Umbilical cord (tissue), 2 donors: Measurements from ENCODE around the gene CRELD2. TPM values are rescaled to one million over a fixed set of nuclear protein-coding genes. Genes with fewer than 3 reads are reported as not detected.

Experiments used
- DNase-seq: peaks from one replicate; pipeline ENCODE4 v3.0.0-alpha.2; 2015; ENCODE audit warnings: low spot score
- total RNA-seq: library from RNA; depleted of rRNA; stranded (reverse); fragments of >200 nt; gene quantifications from one replicate; pipeline ENCODE4 v1.2.3, GENCODE V29; 2014; ENCODE audit warnings: low replicate concordance; ENCODE audit not compliant: insufficient read depth

CRELD2 gene, protein sequence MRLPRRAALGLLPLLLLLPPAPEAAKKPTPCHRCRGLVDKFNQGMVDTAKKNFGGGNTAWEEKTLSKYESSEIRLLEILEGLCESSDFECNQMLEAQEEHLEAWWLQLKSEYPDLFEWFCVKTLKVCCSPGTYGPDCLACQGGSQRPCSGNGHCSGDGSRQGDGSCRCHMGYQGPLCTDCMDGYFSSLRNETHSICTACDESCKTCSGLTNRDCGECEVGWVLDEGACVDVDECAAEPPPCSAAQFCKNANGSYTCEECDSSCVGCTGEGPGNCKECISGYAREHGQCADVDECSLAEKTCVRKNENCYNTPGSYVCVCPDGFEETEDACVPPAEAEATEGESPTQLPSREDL
- 23.8 TPM for total RNA-seq

- peak; percentile 98 for DNase-seq
Observed at GRCh38 chr22:49917974-49918910, at the start of gene CRELD2, which contains the start of gene ALG12. Gene CRELD2, plus strand, starts transcription at chr22:49918634. Its CDS starts 136 bp downstream, at chr22:49918770. Gene ALG12, minus strand, starts transcription at chr22:49918438. Its CDS starts 4,673 bp downstream, at chr22:49913765.

DNA sequence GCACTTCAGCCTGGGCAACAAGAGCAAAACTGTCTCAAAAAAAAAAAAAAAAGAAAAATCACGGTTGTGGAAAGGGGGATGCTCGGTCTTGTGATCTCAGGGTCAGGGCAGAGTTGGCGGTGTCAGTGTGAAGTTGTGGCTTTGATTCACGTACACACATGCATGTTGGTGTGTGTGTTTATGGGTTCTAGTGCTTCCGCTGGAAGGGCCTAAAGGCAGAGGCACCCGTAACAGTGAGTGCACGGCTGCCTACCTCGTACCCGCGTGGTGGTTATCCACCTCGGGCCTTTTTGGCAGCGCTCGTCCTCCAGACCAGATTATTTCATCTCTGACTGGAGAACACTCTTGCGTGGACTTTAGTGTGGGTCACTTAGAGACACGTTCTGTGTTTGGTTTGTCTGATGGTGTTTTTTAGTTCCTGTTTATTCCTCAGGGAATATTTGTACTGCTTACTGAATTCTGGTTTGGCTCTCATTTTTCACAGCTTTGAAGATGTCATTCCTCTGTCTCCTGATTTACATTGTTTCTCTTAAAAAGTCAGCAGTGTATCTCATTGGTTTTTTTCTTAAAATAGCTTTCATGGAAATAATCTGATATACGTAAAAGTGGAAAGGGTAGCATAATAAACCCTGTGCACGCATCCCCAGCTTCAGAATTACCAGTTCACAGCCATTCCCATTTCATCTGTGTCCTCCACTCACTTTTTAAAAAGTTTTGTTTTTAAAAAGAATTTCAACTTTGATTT, 49.2 kb upstream of the CRELD2 start:
- DNase-seq = no peak

DNA sequence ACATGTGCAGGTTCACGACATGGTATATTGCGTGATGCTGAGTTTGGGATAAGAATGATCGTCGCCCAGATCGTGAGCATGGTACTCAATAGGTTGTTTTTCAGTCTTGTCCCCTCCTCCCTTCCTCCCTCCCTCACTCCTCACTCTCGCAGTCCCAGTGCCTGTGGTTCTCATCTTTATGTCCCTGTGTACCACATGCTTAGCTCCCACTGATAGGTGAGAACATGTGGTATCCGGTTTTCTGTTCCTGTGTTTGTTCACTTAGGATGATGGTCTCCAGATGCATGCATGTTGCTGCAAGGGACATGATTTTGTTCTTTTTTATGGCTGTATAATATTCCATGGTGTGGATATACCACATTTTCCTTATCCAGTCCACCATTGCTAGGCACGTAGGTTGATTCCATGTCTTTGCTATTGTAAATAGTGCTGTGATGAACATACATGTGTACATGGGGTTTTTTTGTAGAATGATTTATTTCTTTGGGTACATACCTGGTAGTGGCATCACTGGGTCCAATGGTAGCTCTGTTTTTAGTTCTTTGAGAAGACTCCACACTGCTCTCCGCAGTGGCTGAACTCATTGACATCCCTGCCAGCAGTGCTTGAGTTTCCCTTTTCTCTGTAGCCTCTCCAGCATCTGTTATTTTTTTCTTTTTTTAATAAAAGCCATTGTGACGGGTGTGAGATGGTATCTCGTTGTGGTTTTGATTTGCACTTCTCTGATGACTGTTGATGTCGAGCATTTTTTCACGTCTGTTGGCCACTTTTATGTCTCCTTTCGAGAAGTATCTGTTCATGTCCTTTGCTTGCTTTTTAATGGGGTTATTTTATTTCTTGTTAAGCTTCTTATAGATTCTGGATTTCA, 48.4 kb upstream of the CRELD2 start:
- DNase-seq = no peak

DNA sequence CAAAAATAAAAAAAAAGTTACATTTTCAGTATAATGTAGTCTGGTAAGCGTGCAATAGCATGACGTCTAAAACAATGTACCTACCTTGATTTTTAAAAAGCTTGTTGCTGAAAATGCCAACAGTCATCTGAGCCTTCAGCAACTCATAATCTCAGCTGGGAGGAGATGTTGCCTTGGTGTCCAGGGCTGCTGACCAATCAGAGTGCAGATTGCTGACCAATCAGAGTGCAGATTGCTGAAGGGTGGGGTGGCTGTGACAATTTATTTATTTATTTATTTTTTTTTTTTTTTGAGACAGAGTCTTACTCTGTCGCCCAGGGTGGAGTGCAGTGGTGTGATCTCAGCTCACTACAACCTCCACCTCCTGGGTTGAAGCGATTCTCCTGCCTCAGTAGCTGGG, 47.0 kb upstream of the CRELD2 start:
- no peak for DNase-seq

DNA sequence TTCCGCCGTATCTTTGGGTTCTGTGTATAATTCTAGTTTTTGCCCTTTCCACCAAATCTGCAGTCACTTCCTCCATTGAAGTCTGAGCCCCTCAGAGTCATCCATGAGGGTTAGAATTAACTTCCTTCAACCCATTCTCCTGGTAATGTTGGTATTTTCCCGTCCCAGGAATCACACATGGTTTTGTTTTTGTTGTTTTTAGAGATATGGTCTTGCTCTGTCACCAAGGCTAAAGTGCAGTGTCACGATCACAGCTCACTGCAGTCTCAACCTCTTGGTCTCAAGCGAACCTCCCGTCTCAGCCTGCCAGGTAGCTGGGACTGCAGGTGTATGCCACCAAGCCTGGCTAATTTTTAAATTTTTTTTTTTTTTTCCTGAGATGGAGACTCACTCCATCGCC, 46.1 kb upstream of the CRELD2 start:
- DNase-seq = no peak

GRCh38 chr22:49873228-49873940, 45.0 kb upstream of the CRELD2 start:
- no peak for DNase-seq

- DNase-seq = no peak
Observed at GRCh38 chr22:49877642-49878041, 40.8 kb upstream of the CRELD2 start.

GRCh38 chr22:49878206-49878605, 40.2 kb upstream of the CRELD2 start:
- DNase-seq = no peak

- DNase-seq = no peak
Observed at GRCh38 chr22:49879871-49880270, 38.6 kb upstream of the CRELD2 start.

- DNase-seq = no peak
Observed at GRCh38 chr22:49880281-49880680, 38.2 kb upstream of the CRELD2 start.

DNA sequence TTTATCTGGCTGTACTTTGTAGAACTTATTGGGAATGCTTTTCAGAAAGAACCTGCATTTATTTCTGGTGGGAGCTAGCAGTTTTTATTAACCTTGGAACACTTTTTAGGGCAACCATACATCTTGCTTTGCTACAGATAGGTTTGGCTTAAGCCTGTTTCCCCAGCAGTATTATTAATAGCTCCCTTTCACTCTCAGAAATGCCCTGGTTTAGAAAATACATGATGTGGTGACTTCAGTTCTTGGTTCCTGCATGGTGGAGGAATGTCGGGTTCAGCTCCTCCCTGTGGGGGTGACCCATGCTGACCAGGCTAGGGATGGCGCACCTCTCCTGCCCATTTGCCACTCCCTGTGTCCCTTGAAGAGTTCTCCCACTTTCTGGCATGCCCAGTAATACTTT, 36.6 kb upstream of the CRELD2 start:
- DNase-seq = no peak

DNA sequence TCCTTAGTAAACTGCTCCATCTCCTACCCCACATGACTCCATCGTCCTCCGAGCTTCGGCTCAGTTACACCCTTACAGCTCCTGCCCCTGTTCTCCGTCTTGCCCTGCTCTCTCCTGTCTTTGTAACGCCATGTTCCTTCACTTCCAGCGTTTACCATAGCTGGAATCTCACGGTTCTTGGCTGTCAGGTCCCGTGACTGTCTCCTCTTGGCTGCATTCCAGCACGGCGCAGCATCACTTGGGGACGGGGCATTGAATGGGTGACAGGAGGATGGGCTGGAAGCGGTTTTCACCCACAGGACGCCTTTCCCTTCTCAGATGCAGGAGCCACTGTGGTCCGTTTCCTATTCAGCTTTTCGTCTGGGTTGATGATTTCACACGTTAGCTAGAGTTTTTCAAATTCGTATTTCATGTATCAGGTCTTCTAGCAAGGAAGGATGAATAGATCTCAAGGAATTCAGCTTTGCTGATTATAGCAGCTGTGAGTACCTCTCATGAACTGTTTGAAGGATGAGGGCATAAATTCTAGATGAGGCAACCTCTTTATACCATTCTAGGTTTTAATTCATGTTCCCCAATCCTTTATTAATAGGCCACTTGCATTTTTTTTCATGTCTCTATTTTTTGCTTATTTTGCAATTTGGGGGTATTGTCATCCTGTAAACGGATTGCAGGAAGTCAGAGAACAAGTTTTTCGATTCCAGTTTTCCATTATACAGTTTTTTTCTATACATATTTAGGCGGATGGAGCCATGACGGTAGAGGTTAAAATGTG, 35.7 kb upstream of the CRELD2 start:
- no peak for DNase-seq

- DNase-seq = no peak
Observed at GRCh38 chr22:49883294-49883640, 35.2 kb upstream of the CRELD2 start.

GRCh38 chr22:49884075-49884474, 34.4 kb upstream of the CRELD2 start:
- no peak for DNase-seq

DNA sequence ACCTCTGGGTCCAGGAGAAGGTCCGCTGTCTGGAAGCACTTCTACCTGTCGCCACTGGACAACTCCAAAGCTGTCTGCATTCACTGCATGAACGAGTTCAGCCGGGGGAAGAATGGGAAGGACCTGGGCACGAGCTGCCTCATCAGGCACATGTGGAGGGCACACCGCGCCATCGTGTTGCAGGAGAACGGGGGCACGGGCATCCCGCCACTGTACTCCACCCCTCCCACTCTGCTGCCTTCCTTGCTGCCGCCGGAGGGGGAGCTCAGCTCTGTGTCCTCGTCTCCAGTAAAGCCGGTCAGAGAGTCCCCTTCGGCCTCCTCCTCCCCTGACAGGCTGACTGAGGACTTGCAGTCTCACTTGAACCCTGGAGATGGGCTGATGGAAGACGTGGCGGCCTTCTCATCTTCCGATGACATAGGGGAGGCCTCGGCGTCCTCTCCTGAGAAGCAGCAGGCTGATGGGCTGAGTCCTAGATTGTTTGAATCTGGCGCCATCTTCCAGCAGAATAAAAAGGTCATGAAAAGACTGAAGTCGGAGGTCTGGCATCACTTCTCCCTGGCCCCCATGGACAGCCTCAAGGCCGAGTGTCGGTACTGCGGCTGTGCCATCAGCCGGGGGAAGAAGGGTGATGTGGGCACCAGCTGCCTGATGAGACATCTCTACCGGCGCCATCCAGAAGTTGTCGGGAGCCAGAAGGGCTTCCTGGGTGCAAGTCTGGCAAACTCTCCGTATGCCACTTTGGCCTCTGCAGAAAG, 33.8 kb upstream of the CRELD2 start:
- no peak for DNase-seq

DNA sequence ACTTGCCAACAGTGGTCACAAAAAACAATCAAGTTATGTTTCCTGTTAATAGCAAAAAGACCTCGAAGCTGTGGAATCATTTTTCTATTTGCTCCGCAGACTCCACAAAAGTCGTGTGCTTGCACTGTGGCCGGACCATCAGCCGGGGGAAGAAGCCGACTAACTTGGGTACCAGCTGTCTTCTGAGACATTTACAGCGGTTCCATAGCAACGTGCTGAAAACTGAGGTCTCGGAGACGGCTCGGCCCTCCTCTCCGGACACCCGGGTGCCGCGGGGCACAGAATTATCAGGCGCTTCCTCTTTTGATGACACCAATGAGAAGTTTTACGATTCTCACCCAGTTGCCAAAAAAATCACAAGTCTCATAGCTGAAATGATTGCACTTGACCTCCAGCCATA, 33.2 kb upstream of the CRELD2 start:
- DNase-seq = no peak

GRCh38 chr22:49885881-49886280, 32.6 kb upstream of the CRELD2 start:
- no peak for DNase-seq

DNA sequence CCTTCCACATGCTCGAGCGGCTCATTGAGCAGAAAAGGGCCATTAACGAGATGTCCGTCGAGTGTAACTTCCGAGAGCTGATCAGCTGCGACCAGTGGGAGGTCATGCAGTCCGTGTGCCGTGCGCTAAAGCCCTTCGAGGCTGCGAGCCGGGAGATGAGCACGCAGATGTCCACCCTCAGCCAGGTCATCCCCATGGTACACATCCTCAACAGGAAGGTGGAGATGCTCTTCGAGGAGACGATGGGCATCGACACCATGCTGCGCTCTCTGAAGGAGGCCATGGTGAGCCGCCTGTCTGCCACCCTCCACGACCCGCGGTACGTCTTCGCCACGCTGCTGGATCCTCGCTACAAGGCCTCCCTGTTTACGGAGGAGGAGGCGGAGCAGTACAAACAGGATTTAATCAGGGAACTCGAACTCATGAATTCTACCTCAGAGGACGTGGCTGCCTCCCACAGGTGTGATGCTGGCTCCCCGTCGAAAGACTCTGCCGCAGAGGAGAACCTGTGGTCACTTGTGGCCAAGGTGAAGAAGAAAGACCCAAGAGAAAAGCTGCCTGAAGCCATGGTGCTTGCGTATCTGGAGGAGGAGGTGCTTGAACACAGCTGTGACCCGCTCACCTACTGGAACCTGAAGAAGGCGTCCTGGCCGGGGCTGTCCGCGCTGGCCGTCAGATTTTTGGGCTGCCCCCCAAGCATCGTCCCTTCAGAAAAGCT, 31.9 kb upstream of the CRELD2 start:
- DNase-seq = no peak
